ENCODE data around the gene GDE1.
"Not testable (repeated sequence)": the region's sequence is repeated elsewhere in the genome, so short reads cannot be mapped to it uniquely, and the experiment has no call there.

Gene GDE1

GRCh38 chr16:19548144-19548543, 26.2 kb upstream of the GDE1 start:
- H3K4me3 ChIP-seq (ENCODE audit: low read length) = no peak overlapping the region
- no peak for DNase-seq (ENCODE audit: low read depth, low spot score)
- no peak overlapping the region for H3K27ac ChIP-seq (ENCODE audit: low read length)
- no peaks in the 10 kb centered on the region for H3K4me1 ChIP-seq (ENCODE audit: control insufficient read depth, insufficient read depth, low read length)
- no peaks in the 10 kb centered on the region for H3K9me3 ChIP-seq (ENCODE audit: control insufficient read depth, insufficient read depth, low read length)
- no CpG with 5 or more reads among the region's 3 CpGs for WGBS (ENCODE audit: insufficient coverage, insufficient read length)
- H3K27me3 ChIP-seq (ENCODE audit: control insufficient read depth, insufficient read depth, low read length) = no peaks in the 10 kb centered on the region
- no peaks in the 10 kb centered on the region; the same call in 1 of the 2 replicates for H3K36me3 ChIP-seq (ENCODE audit: control insufficient read depth, insufficient read depth, low read length)

DNA sequence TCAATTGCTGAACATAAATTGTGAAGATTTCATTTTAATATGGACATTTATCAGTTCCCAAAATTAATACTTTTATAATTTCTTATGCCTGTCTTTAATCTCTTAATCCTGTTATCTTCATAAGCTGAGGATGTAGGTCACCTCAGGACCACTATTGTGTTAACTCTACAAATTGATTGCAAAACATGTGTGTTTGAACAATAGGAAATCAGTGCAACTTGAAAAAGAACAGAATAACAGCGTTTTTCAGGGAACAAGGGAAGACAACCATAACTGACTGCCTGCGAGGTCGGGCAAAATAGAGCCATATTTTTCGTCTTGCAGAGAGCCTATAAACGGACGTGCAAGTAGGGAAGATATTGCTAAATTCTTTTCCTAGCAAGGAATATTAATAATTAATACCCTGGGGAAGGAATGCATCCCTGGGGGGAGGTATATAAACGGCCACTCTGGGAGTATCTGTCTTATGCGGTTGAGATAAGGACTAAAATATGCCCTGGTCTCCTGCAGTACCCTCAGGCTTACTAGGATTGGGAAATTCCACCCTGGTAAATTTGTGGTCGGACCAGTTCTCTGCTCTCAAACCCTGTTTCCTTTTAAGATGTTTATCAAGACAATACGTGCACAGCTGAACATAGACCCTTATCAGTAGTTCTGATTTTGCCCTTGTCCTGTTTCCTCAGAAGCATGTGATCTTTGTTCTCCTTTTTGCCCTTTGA, 21.5 kb upstream of the GDE1 start:
- H3K27ac ChIP-seq (ENCODE audit: low read length) = not testable (repeated sequence)

DNA sequence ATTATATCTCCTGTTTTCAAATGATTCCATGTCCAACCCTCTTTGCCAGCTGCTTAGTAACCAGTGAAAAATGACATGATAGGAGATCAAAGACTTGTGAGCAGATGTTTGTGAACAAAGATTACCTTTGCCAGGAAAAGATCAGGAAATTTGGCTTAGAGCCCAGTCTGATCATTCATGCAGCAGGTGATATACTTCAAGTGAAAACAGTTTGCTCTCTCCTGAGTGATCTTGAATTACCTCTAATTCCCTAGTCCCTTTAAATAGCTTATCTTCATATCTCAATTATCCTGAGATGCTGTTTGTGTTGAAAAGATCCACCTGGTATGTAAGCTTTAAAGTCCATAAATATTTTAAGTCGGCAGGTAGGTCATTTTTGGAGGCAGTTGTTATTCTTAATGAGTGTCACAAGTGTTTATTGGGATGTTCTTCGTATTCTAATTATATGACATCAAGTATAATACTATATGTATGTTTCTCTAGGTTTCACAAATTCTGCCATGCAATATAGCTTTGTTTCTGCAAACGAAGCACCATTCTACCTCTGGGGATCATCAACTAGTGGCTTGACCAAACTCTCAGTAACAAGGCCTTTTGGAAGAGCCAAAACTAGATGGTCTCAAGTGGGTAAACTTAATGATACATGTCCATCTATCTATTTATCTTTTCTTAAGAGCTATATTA, 20.4 kb upstream of the GDE1 start:
- Histone ChIP-seq H3K4me3 (ENCODE audit: low read length) (no peak overlapping the region), H3K4me1 (ENCODE audit: control insufficient read depth, insufficient read depth, low read length) (no peaks in the 10 kb centered on the region), H3K27ac (ENCODE audit: low read length) (no peak overlapping the region), H3K36me3 (ENCODE audit: control insufficient read depth, insufficient read depth, low read length) (no peaks in the 10 kb centered on the region; the same call in 1 of the 2 replicates), H3K27me3 (ENCODE audit: control insufficient read depth, insufficient read depth, low read length) (no peaks in the 10 kb centered on the region), H3K9me3 (ENCODE audit: control insufficient read depth, insufficient read depth, low read length) (no peaks in the 10 kb centered on the region)
- no CpG with 5 or more reads among the region's 3 CpGs for WGBS (ENCODE audit: insufficient coverage, insufficient read length)
- no peak for DNase-seq (ENCODE audit: low read depth, low spot score)

More for the DNA sequence above, 21.5 kb upstream of the GDE1 start:
- DNase-seq (ENCODE audit: low read depth, low spot score); H3K36me3 ChIP-seq (ENCODE audit: control insufficient read depth, insufficient read depth, low read length); H3K4me1 ChIP-seq (ENCODE audit: control insufficient read depth, insufficient read depth, low read length); H3K4me3 ChIP-seq (ENCODE audit: low read length); H3K9me3 ChIP-seq (ENCODE audit: control insufficient read depth, insufficient read depth, low read length); H3K27me3 ChIP-seq (ENCODE audit: control insufficient read depth, insufficient read depth, low read length): not testable (repeated sequence)
- no CpG with 5 or more reads among the region's 10 CpGs for WGBS (ENCODE audit: insufficient coverage, insufficient read length)

GRCh38 chr16:19540241-19540970, 18.5 kb upstream of the GDE1 start:
- no peak overlapping the region for H3K4me3 ChIP-seq (ENCODE audit: low read length)
- H3K36me3 ChIP-seq (ENCODE audit: control insufficient read depth, insufficient read depth, low read length) = no peaks in the 10 kb centered on the region; the same call in 1 of the 2 replicates
- H3K27me3 ChIP-seq (ENCODE audit: control insufficient read depth, insufficient read depth, low read length) = no peaks in the 10 kb centered on the region
- H3K4me1 ChIP-seq (ENCODE audit: control insufficient read depth, insufficient read depth, low read length) = no peaks in the 10 kb centered on the region
- 100% methylated on average over 1 of the region's 6 CpGs for WGBS (ENCODE audit: insufficient coverage, insufficient read length)
- H3K27ac ChIP-seq (ENCODE audit: low read length) = no peak overlapping the region
- no peak for DNase-seq (ENCODE audit: low read depth, low spot score)
- no peaks in the 10 kb centered on the region for H3K9me3 ChIP-seq (ENCODE audit: control insufficient read depth, insufficient read depth, low read length)

- WGBS (ENCODE audit: insufficient coverage, insufficient read length) = no CpG with 5 or more reads among the region's 1 CpG
- H3K27me3 ChIP-seq (ENCODE audit: control insufficient read depth, insufficient read depth, low read length) = no peaks in the 10 kb centered on the region
- no peak for DNase-seq (ENCODE audit: low read depth, low spot score)
- no peak overlapping the region for H3K27ac ChIP-seq (ENCODE audit: low read length)
- H3K36me3 ChIP-seq (ENCODE audit: control insufficient read depth, insufficient read depth, low read length) = no peaks in the 10 kb centered on the region
- no peak overlapping the region for H3K4me3 ChIP-seq (ENCODE audit: low read length)
- H3K9me3 ChIP-seq (ENCODE audit: control insufficient read depth, insufficient read depth, low read length) = no peaks in the 10 kb centered on the region
- no peaks in the 10 kb centered on the region for H3K4me1 ChIP-seq (ENCODE audit: control insufficient read depth, insufficient read depth, low read length)
Observed at GRCh38 chr16:19532601-19533000, 10.7 kb upstream of the GDE1 start.

DNA sequence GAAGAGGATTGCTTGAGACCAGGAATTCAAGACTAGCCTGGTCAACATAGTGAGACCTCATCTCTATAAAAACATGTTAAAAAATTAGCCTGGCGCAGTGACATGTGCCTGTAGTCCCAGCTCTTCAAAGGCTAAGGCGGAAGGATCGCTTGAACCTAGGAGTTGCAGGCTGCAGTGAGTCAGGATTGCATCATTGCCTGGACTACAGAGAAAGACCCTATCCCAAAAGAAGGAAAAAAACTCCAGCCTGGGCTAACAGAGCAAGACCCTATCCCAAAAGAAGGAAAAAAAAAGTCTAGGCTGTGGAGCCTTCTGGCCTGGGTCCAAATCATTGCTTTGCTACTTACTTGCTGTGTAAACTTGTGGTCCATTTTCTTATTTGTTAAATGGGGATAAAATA, 6.8 kb upstream of the GDE1 start:
- no peaks in the 10 kb centered on the region for H3K9me3 ChIP-seq (ENCODE audit: control insufficient read depth, insufficient read depth, low read length)
- no peaks in the 10 kb centered on the region for H3K36me3 ChIP-seq (ENCODE audit: control insufficient read depth, insufficient read depth, low read length)
- H3K4me3 ChIP-seq (ENCODE audit: low read length) = no peak overlapping the region
- no peak for DNase-seq (ENCODE audit: low read depth, low spot score)
- no peaks in the 10 kb centered on the region for H3K4me1 ChIP-seq (ENCODE audit: control insufficient read depth, insufficient read depth, low read length)
- H3K27me3 ChIP-seq (ENCODE audit: control insufficient read depth, insufficient read depth, low read length) = no peaks in the 10 kb centered on the region
- WGBS (ENCODE audit: insufficient coverage, insufficient read length) = no CpG with 5 or more reads among the region's 3 CpGs
- no peak overlapping the region for H3K27ac ChIP-seq (ENCODE audit: low read length)

DNA sequence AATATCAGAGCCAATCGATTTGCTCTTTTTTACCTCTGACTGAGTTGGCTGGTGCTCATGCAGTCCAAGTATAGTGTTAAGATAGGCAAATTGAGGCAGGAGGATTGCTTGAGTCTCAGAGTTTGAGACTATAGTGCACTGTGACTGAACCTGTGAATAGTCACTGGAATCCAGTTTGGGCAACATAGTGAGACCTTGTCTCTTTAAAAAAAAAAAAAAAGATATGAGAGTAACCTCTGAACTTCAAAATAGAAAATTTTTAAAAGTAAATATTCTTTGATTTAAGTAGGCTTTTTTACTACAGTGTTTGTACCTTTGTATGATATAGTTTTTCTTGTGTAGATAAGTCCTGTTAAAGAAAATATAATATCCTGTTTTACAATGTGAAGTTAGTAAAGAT, 5.3 kb upstream of the GDE1 start:
- no peak for DNase-seq (ENCODE audit: low read depth, low spot score)
- Histone ChIP-seq H3K4me1 (ENCODE audit: control insufficient read depth, insufficient read depth, low read length) (peaks cover 4% of the 10 kb centered on the region; the same call in 1 of the 2 replicates), H3K27me3 (ENCODE audit: control insufficient read depth, insufficient read depth, low read length) (no peaks in the 10 kb centered on the region), H3K9me3 (ENCODE audit: control insufficient read depth, insufficient read depth, low read length) (no peaks in the 10 kb centered on the region), H3K36me3 (ENCODE audit: control insufficient read depth, insufficient read depth, low read length) (no peaks in the 10 kb centered on the region), H3K4me3 (ENCODE audit: low read length) (no peak overlapping the region), H3K27ac (ENCODE audit: low read length) (no peak overlapping the region)
- no CpG with 5 or more reads among the region's 1 CpG for WGBS (ENCODE audit: insufficient coverage, insufficient read length)

GRCh38 chr16:19525385-19525723, 3.5 kb upstream of the GDE1 start:
- H3K27me3 ChIP-seq (ENCODE audit: control insufficient read depth, insufficient read depth, low read length) = no peaks in the 10 kb centered on the region
- no peaks in the 10 kb centered on the region for H3K36me3 ChIP-seq (ENCODE audit: control insufficient read depth, insufficient read depth, low read length)
- no peak for DNase-seq (ENCODE audit: low read depth, low spot score)
- H3K27ac ChIP-seq (ENCODE audit: low read length) = no peak overlapping the region
- no peak overlapping the region; the same call in 1 of the 2 replicates for H3K4me3 ChIP-seq (ENCODE audit: low read length)
- no peaks in the 10 kb centered on the region for H3K9me3 ChIP-seq (ENCODE audit: control insufficient read depth, insufficient read depth, low read length)
- no CpG with 5 or more reads among the region's 2 CpGs for WGBS (ENCODE audit: insufficient coverage, insufficient read length)
- H3K4me1 ChIP-seq (ENCODE audit: control insufficient read depth, insufficient read depth, low read length) = peaks cover 4% of the 10 kb centered on the region; the same call in 1 of the 2 replicates

DNA sequence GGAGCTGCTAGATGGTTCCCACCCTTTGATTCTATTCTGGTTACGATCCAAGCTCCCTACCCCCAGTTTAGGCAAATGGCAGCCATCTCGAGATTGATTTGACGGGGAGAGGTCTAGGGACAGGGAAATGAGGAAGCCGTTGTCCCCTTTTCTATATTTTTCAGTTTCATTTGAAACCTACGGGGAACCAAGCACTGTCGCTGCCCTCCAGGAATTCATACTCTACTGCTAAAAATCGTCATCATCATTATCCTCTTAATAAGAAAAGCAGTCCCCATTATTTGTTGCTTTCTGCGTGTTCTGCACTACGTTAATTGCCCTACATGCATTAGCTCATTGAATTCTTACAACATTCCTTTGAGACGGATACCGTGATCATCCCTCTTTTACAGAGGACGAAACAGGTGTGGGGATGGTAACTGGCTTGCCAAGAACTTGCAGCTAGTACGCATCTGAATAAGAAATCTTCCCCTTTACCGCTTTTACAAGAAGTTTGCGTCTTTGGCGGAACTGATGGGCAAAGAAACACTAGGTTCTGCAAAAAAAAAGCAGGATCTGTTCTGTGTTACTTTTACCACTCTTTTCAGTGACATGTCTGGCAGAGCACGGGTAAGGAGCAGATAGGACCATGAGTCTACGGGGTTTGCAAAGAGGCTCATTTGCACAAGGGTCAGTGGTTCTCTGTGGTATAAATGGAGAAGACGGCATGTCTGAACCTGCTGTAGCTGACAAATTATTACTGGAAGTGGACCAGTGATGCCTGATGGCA, 2.9 kb upstream of the GDE1 start:
- no CpG with 5 or more reads among the region's 19 CpGs for WGBS (ENCODE audit: insufficient coverage, insufficient read length)
- peaks cover 4% of the 10 kb centered on the region; the same call in 1 of the 2 replicates for H3K4me1 ChIP-seq (ENCODE audit: control insufficient read depth, insufficient read depth, low read length)
- no peak overlapping the region for H3K27ac ChIP-seq (ENCODE audit: low read length)
- H3K9me3 ChIP-seq (ENCODE audit: control insufficient read depth, insufficient read depth, low read length) = no peaks in the 10 kb centered on the region
- DNase-seq (ENCODE audit: low read depth, low spot score) = no peak
- H3K36me3 ChIP-seq (ENCODE audit: control insufficient read depth, insufficient read depth, low read length) = no peaks in the 10 kb centered on the region
- H3K4me3 ChIP-seq (ENCODE audit: low read length) = peak overlapping the region; percentile 100; the same call in 1 of the 2 replicates
- H3K27me3 ChIP-seq (ENCODE audit: control insufficient read depth, insufficient read depth, low read length) = no peaks in the 10 kb centered on the region

GRCh38 chr16:19524356-19524615, 2.4 kb upstream of the GDE1 start:
- H3K9me3 ChIP-seq (ENCODE audit: control insufficient read depth, insufficient read depth, low read length) = no peaks in the 10 kb centered on the region
- H3K27ac ChIP-seq (ENCODE audit: low read length) = no peak overlapping the region
- peak overlapping the region; percentile 100 for H3K4me3 ChIP-seq (ENCODE audit: low read length)
- H3K27me3 ChIP-seq (ENCODE audit: control insufficient read depth, insufficient read depth, low read length) = no peaks in the 10 kb centered on the region
- no CpG with 5 or more reads among the region's 11 CpGs for WGBS (ENCODE audit: insufficient coverage, insufficient read length)
- DNase-seq (ENCODE audit: low read depth, low spot score) = no peak
- peaks cover 4% of the 10 kb centered on the region; the same call in 1 of the 2 replicates for H3K4me1 ChIP-seq (ENCODE audit: control insufficient read depth, insufficient read depth, low read length)
- H3K36me3 ChIP-seq (ENCODE audit: control insufficient read depth, insufficient read depth, low read length) = no peaks in the 10 kb centered on the region

Measured in iPS DF 6.9 (cell line).